ENCODE data around the gene PTRHD1.

Gene PTRHD1

DNA sequence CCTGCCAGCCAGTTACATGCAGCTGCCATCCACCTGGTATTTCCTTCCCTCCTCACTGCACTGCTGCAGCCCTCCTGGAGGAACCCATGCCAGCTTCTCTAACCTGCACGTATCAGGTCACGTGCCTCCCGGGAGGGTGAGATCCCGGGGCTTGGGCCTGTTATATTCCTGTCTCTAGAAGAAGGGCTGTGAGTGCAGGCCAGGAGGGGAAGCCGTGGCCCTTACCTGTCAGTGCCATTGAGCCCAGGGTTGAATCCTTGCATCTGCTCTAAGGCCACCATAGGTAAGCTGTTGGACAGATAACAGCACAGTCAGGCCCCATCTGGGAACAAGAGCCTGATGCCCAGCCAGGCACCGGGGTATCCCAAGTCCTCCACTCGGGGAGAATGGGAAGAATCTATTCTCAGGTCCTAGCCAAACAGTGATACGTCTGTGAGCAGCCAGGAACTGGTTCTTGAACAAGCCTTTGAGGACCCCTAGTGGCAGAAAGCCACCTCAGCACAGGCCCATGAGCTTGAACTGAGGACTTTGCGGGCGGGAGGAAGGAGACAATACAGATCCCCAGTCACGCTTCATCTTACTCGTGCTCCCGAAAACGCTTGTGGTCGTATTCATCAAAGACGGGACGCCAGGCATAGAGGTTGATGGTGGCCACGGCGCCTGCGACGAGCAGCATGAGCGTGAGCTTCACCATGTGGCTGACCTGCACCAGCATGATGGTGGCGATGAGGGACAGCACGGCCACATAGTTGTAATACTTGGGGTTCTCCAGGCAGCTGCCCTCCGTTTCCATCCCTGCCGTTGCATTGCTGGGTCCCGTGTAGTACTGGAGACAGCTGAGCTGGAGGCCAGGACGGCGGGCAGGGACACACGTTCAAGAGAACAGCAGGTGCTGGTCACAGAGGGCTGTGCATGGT, 34.4 kb upstream of the PTRHD1 start:
- POLR2A ChIA-PET: interaction anchor here (0.6 kb wide), 1 partner anchor 417 kb away, joined by 3 read pairs; no protein-coding TSS in a partner anchor
- CTCF ChIA-PET: interaction anchor here (0.5 to 2.4 kb wide), 12 partner anchors 8 to 1592 kb away, joined by 3 to 12 read pairs (median 3); no protein-coding TSS in a partner anchor
- TF ChIP-seq CTBP1 (IDR thresholded peaks at IDR 0.05; ENCODE audit: borderline replicate concordance): no peak
- TF ChIP-seq BHLHE40 (IDR thresholded peaks at IDR 0.05; ENCODE audit: borderline replicate concordance): no peak
- TF ChIP-seq HDGF (IDR thresholded peaks at IDR 0.05; ENCODE audit: borderline replicate concordance): no peak
- TF ChIP-seq FOXK2 (IDR thresholded peaks at IDR 0.05): no peak
- TF ChIP-seq ARNT (IDR thresholded peaks at IDR 0.05): no peak
- no peak for TF ChIP-seq LEF1 (IDR thresholded peaks at IDR 0.05; ENCODE audit: borderline replicate concordance)
- TF ChIP-seq FOXA1 (IDR thresholded peaks at IDR 0.05): no peak
- TF ChIP-seq L3MBTL2 (conservative IDR thresholded peaks at IDR 0.05): no peak
- no peak for TF ChIP-seq ZNF384 (IDR thresholded peaks at IDR 0.05)
- no peak for TF ChIP-seq FOXM1 (IDR thresholded peaks at IDR 0.05; ENCODE audit: borderline replicate concordance)
- TF ChIP-seq TARDBP (IDR thresholded peaks at IDR 0.05): no peak
- no peak for TF ChIP-seq SUZ12 (IDR thresholded peaks at IDR 0.05)
- TF ChIP-seq ELF4 (IDR thresholded peaks at IDR 0.05): no peak
- TF ChIP-seq NFRKB (IDR thresholded peaks at IDR 0.05): no peak
- TF ChIP-seq, protein P1, sequence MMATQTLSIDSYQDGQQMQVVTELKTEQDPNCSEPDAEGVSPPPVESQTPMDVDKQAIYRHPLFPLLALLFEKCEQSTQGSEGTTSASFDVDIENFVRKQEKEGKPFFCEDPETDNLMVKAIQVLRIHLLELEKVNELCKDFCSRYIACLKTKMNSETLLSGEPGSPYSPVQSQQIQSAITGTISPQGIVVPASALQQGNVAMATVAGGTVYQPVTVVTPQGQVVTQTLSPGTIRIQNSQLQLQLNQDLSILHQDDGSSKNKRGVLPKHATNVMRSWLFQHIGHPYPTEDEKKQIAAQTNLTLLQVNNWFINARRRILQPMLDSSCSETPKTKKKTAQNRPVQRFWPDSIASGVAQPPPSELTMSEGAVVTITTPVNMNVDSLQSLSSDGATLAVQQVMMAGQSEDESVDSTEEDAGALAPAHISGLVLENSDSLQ (IDR thresholded peaks at IDR 0.05): no peak
- TF ChIP-seq SP1 (IDR thresholded peaks at IDR 0.05): no peak
- peak; percentile 81 for DNase-seq (ENCODE audit: extremely low spot score)

DNA sequence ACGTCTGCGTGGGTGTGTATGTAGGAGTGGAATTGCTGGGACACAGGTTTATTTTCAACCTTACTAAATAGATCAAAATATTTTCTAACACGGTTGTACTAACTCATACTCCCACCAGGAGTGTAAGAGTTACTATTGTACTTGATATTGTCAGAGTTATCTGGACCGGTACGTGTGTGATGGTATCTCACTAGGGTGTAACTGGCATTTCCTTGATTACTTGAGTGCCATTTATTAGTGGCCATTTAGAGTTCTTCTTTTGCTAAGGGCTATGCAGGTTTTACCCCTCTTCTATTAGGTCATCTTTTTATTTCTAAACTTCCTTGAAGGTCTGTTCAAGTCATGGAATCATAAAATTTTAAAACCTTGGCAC, 33.6 kb upstream of the PTRHD1 start:
- TF ChIP-seq ARNT (IDR thresholded peaks at IDR 0.05) (no peak), SUZ12 (IDR thresholded peaks at IDR 0.05) (no peak), ELF4 (IDR thresholded peaks at IDR 0.05) (no peak), CTBP1 (IDR thresholded peaks at IDR 0.05; ENCODE audit: borderline replicate concordance) (no peak)
- DNase-seq (ENCODE audit: extremely low spot score): no peak
- CTCF ChIA-PET: interaction anchor here (1.9 to 2.4 kb wide), 2 partner anchors 404 to 418 kb away, joined by 9 to 12 read pairs; no protein-coding TSS in a partner anchor
- POLR2A ChIA-PET: no interaction called here

DNA sequence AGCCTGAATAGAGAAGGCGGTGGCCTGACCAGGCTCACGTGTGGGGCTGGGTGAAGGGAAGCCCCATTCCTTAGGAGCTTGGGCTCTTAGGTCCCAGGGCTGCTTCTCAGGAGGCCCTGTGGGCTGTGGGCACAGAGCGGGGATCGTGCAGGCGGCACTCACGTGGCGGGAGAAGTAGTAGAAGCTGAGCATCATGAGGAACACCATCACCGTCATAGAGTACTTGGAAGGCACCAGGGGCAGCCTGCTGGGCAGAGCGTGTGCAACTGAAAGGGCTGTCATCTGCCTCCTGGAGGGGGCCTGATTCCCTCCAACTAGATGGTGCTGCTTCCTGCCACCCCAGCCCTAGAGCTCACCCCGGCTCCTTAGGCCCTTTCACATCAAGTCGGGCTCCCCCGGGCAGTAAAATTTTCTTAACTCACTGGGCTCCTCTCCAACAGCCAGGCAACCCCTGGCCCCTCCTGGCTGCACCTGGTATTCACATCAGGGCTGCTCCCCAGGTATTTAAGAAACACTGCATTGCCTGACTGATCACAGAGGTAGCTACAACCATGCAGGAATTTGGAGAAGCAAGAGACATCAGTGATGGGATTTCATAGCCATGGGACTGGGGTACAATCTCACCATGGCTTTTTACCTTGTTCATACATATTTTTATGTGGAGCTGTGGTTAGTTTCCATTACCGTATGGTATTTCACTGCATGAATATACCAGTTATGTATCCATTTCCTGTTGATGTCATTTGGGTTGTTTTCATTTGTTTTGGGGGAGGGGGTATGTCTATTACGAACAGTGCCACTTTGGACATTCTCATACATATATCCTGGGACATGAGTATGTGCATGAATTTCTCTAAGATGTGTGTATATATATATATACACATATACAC, 32.9 kb upstream of the PTRHD1 start:
- ChIA-PET POLR2A (no interaction called here), CTCF (interaction anchor here (2.4 kb wide), 1 partner anchor 403 kb away, joined by 9 read pairs; no protein-coding TSS in a partner anchor)
- DNase-seq (ENCODE audit: extremely low spot score): no peak
- TF ChIP-seq FOXK2 (IDR thresholded peaks at IDR 0.05) (no peak), FOXM1 (IDR thresholded peaks at IDR 0.05; ENCODE audit: borderline replicate concordance) (no peak), ZNF384 (IDR thresholded peaks at IDR 0.05) (no peak), NFRKB (IDR thresholded peaks at IDR 0.05) (no peak), TARDBP (IDR thresholded peaks at IDR 0.05) (no peak), ARNT (IDR thresholded peaks at IDR 0.05) (no peak), SUZ12 (IDR thresholded peaks at IDR 0.05) (no peak), CTBP1 (IDR thresholded peaks at IDR 0.05; ENCODE audit: borderline replicate concordance) (no peak)

DNA sequence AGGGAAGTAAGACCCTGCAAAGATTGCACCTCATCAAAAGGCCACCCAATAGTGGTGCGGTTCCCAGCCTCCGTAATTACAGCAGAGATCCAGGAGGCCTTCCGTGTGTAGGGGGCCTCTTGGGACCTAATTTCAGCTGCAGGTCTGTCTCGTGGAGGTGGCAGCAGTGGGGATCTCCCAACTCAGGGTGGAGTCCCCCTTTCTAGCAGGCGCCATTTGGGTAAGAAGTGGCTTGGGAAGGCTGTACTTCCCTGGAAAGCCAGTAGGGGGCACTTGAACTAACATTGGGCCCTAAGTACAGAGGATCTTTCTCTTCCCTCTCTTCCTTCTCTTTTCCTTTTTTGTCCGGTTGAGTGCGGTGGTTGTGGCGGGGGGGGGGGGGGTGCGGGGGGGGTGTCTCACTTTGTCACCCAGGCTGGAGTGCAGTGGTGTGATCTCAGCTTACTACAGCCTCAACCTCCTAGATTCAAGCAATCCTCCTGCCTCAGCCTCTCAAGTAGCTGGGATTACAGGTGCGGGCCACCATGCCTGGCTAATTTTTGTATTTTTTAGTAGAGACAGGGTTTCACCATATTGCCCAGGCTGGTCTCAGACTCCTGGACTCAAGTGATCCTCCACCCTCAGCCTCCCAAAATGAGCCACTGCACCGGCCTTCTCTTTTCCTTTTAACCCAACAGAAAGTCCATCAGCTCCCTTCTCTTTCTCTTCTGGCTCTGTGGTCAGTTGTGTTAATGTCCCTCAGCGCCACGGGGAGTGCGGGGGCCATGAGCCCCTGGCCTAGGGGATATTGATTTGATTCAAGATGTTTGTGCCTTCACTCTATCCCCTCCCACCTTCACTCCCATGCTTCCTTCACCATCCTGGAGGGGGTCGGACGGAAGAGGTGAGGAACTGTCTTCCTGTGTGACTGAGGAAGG, 32.0 kb upstream of the PTRHD1 start:
- POLR2A ChIA-PET: no interaction called here
- CTCF ChIA-PET: no interaction called here
- peak; percentile 44 for DNase-seq (ENCODE audit: extremely low spot score)
- no peak for TF ChIP-seq FOXA1 (IDR thresholded peaks at IDR 0.05)
- TF ChIP-seq SP1 (IDR thresholded peaks at IDR 0.05): no peak
- TF ChIP-seq CTBP1 (IDR thresholded peaks at IDR 0.05; ENCODE audit: borderline replicate concordance): no peak

DNA sequence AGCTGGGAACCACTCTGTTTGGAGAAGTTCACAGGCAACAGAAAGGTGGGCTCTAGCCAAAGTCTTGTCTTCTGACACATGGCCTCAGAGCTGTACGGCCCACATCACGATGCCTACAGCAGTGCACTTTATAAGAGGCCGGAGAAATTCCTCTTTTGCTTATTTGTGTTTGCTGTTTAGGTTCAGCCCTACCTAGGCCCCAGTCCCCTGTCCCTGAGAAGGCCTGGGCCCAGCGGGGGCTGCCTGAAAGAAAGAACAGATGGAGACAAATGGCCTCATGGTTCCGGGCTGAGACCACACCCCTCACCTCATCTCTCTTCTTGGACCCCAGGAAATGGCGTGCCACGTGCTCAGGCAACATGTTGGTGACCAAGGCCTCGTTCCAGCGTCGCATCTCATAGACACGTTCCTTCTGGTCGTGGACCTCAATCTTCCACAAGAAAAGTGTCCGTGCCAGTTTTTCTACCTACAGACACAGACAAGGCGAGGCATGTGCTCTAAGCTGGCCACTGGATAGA, 30.9 kb upstream of the PTRHD1 start:
- no peak for DNase-seq (ENCODE audit: extremely low spot score)
- TF ChIP-seq ZNF384 (IDR thresholded peaks at IDR 0.05) (no peak), TARDBP (IDR thresholded peaks at IDR 0.05) (no peak), BHLHE40 (IDR thresholded peaks at IDR 0.05; ENCODE audit: borderline replicate concordance) (no peak), ARNT (IDR thresholded peaks at IDR 0.05) (no peak), HDGF (IDR thresholded peaks at IDR 0.05; ENCODE audit: borderline replicate concordance) (no peak), FOXA1 (IDR thresholded peaks at IDR 0.05) (no peak), ELF4 (IDR thresholded peaks at IDR 0.05) (no peak), NFRKB (IDR thresholded peaks at IDR 0.05) (no peak), FOXM1 (IDR thresholded peaks at IDR 0.05; ENCODE audit: borderline replicate concordance) (no peak), SUZ12 (IDR thresholded peaks at IDR 0.05) (no peak), CTBP1 (IDR thresholded peaks at IDR 0.05; ENCODE audit: borderline replicate concordance) (no peak), FOXK2 (IDR thresholded peaks at IDR 0.05) (no peak), SP1 (IDR thresholded peaks at IDR 0.05) (no peak), L3MBTL2 (conservative IDR thresholded peaks at IDR 0.05) (no peak), LEF1 (IDR thresholded peaks at IDR 0.05; ENCODE audit: borderline replicate concordance) (no peak)
- TF ChIP-seq, protein P1 (IDR thresholded peaks at IDR 0.05): no peak
- ChIA-PET CTCF (no interaction called here), POLR2A (no interaction called here)
